ENCODE measurements around the gene ERCC6L.

The ERCC6L gene

DNA sequence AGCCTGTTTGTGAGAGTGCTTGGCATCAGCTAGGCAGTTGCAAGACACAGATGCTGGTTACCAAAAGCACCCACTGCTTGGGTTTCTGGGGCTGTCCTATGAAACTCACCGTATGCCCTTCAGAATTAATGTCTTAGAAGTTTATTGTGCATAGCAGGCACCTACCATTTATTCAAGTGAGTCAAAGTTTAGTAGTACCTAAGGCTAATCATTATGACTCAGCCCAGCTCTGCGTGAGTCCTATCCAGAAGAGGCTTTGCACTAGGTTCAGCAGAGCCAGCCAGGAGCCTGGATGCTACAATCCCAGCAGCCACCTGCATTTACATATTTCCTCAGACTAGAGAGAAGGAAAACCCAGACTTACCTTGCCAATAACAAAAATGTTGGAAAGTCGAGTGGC lies 34.0 kb upstream of the ERCC6L start:
- TF ChIP-seq, protein P1, sequence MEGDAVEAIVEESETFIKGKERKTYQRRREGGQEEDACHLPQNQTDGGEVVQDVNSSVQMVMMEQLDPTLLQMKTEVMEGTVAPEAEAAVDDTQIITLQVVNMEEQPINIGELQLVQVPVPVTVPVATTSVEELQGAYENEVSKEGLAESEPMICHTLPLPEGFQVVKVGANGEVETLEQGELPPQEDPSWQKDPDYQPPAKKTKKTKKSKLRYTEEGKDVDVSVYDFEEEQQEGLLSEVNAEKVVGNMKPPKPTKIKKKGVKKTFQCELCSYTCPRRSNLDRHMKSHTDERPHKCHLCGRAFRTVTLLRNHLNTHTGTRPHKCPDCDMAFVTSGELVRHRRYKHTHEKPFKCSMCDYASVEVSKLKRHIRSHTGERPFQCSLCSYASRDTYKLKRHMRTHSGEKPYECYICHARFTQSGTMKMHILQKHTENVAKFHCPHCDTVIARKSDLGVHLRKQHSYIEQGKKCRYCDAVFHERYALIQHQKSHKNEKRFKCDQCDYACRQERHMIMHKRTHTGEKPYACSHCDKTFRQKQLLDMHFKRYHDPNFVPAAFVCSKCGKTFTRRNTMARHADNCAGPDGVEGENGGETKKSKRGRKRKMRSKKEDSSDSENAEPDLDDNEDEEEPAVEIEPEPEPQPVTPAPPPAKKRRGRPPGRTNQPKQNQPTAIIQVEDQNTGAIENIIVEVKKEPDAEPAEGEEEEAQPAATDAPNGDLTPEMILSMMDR (IDR thresholded peaks at IDR 0.05; ENCODE audit: control insufficient read depth, extremely low read depth, insufficient read depth), result no peak
- no peak overlapping the region for H3K4me3 ChIP-seq (ENCODE audit: low read depth, low read length)
- DNase-seq (ENCODE audit: low read depth), result no peak

DNA sequence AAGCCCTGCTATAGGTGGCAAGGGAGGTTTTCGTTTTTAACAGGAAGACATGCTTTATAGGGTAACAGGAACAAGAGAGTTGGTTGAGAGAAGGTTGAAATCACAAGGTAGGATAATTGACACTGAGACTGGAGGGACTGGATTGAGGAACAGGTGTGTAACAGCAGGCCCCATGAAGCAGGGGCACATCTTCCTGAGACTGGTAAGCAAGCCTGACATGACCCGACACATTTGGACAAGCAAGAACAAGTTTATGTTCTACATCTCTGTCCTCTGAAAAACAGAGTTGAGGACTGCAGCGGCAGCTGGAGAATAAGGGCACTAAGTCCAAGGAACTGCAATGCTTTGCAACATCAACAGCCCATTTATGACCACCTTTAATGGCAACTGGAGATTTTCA lies 33.0 kb upstream of the ERCC6L start:
- TF ChIP-seq, protein P1 (IDR thresholded peaks at IDR 0.05; ENCODE audit: control insufficient read depth, extremely low read depth, insufficient read depth), result no peak
- no peak overlapping the region for H3K4me3 ChIP-seq (ENCODE audit: low read depth, low read length)
- DNase-seq (ENCODE audit: low read depth), result no peak

DNA sequence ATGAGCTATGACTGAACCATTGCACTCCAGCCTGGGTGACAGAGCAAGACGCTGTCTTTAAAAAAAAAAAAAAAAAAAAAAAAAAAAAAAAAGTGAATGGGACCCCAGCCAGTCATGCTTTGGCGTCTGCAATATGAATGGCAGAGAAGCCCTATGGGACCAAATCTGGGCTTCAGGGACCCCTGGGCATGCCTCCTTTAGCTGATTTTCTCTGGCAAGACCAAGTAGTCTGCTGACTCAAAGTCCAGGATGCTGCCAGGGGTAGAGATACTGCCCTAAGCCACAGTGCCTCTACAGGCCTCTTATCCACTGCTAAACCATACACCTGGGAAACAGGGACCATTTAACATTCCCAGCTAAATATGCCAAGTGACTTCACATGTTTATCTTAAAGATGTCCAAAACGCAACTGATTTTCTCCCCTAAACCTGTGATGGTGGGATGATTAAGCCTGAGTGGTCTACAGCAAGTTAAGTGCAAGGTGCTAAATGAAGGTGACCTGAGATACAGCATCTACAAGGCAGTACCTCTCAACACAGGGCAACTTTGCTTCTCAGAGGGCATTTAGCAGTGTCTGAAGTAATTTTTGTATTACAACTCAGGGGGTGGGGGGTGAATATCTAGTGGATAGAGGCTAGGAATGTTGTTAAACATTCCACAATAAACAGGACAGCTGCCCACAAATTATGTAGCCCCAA lies 32.4 kb upstream of the ERCC6L start:
- no peak for DNase-seq (ENCODE audit: low read depth)
- TF ChIP-seq, protein P1 (IDR thresholded peaks at IDR 0.05; ENCODE audit: control insufficient read depth, extremely low read depth, insufficient read depth), result no peak
- H3K4me3 ChIP-seq (ENCODE audit: low read depth, low read length), result no peak overlapping the region

DNA sequence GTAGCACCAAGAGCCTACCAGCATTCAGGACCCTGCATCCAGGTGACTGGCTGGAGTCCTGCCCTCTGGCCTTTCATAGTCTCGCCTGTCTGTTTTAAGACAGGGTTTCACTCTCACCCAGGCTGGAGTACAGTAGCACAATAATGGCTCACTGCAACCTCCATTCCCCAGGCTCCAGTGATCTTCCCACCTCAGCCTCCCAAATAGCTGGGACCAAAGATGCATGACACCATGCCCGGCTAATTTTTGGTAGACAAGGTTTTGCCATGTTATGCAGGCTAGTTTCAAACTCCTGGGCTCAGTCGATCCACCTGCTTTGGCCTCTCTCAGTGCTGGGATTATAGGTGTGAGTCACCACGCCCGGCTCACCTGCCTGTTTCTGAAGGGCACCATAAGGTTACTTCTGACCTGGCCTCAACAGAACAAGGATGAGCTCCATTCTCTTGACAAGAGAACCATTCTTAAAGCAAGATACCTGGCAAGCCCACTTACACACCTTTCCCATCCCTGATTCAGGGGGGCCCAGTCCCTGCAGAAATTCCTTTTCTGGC lies 31.6 kb upstream of the ERCC6L start:
- TF ChIP-seq, protein P1 (IDR thresholded peaks at IDR 0.05; ENCODE audit: control insufficient read depth, extremely low read depth, insufficient read depth), result no peak
- H3K4me3 ChIP-seq (ENCODE audit: low read depth, low read length), result no peak overlapping the region
- no peak for DNase-seq (ENCODE audit: low read depth)

DNA sequence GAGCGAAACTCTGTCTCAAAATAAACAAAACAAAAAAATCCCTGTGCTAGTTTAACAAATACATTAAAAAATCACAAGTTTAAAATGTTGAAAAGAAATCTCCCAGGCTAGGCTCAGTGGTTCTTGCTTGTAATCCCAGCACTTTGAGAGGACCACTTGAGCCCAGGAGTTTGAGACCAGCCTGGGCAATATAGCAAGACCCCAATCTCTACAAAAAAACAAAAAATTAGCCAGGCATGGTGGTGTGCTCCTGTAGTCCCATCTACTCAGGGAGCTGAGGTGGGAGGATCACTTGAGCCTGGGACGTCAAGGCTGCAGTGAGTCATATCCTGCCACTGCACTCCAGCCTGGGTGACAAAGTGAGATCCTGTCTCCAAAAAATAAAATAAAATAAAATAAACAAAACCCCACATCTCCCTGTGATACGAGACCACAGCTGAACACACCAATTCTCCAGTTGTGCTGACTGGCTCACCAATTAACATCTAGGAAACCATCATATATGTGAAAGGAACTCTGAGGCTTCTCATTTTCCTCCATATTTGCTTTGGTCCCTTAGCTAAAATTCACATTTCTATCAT lies 30.9 kb upstream of the ERCC6L start:
- DNase-seq (ENCODE audit: low read depth), result no peak
- H3K4me3 ChIP-seq (ENCODE audit: low read depth, low read length), result no peak overlapping the region
- TF ChIP-seq, protein P1 (IDR thresholded peaks at IDR 0.05; ENCODE audit: control insufficient read depth, extremely low read depth, insufficient read depth), result no peak

DNA sequence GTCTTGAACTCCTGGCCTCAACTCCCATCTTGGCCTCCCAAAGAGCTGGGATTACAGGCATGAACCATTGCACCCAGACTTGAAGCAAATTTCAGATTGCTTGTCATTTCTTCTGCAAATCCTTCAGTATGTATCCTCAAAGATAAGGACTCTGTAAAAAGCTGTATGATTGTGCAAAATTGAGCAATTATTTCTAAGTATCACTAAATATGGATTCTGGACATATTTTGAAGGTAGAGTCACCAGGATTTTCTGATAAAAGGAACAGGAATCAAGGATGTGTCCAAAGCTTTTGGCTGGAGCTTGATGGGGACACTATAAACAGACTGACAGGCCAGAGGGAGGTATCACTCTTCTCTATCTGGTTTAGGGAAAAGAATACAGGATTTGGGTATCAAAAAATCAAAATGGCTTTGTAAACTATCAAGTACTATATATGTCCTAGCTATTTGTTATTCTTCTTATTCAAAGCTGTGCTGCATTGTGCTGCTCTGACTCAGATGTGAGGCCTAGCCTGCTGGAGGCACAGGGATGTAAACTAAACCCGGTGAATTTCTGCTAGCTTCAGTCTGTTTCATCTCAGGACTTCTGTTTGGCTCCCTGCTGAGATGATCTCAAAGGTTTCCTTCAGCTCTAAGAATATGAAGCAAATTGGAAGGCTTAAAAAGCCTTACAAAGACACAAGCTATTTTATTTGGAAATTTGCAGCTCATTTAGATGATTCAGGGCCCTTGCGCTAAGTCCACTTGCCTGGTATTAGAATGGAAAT lies 30.0 kb upstream of the ERCC6L start:
- TF ChIP-seq, protein P1 (IDR thresholded peaks at IDR 0.05; ENCODE audit: control insufficient read depth, extremely low read depth, insufficient read depth), result no peak
- no peak for DNase-seq (ENCODE audit: low read depth)
- no peak overlapping the region for H3K4me3 ChIP-seq (ENCODE audit: low read depth, low read length)

Measured in LNCaP clone FGC (cell line).